GM18499 (cell line): Measurements from ENCODE around the gene COX6B1.
A peak's percentile ranks its signal among the peaks of the same experiment; 100 is the strongest.
"Not testable (repeated sequence)": the region's sequence is repeated elsewhere in the genome, so short reads cannot be mapped to it uniquely, and the experiment has no call there.

ENCODE experiments used
- ATAC-seq: cut with Tn5 transposase; IDR thresholded peaks from one replicate; pipeline ENCODE4 v1.9.1; 2021; ENCODE audit warnings: moderate number of reproducible peaks; ENCODE audit not compliant: insufficient read depth, unreplicated experiment

The COX6B1 gene, protein sequence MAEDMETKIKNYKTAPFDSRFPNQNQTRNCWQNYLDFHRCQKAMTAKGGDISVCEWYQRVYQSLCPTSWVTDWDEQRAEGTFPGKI

DNA sequence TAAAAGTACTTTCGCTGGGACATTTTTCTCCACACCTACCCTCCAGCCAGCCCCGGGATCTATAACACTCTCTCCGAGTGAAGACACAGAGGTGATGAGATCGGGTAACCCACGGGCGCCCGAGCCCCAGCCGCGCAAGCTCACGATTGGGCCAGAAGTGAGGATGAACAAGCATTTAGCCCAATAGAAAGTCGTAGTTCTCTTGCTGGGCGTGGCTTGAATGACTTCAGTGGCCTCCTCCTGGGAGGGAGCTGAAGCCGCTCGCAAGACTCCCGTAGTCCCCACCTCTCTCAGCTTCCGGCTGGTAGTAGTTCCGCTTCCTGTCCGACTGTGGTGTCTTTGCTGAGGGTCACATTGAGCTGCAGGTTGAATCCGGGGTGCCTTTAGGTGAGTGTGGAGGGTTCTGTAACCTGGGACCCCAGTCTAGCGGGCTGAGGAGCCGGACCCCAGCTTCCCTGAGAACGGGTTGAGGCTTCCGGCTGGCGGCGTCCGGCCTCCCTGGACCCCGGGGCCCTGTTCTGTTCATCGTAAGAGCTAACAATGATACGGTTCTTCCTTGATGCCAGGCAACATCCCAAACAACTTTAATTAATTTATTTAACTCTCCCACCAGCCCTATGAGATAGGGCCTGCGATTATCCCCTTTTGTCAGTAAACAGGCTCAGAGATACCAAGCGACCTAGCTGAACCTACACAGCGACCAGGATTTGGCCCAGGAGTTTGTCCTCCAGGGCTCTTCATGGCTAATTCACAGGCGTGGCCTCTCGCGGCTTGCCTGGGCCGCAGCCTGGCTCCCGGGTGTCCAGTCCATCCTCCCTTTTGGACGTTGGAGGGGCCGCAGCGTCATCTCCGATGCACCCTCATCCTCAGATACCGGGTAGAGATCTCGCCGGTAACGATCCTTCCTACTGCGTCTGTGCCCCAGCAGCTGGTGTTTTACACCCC, at the start of gene COX6B1:
Gene COX6B1 (plus strand): TSS at position 307 of the 945 bp plus-strand sequence. CDS start 2,921 bp downstream, outside the sequence.
- peak; percentile 44 for ATAC-seq

DNA sequence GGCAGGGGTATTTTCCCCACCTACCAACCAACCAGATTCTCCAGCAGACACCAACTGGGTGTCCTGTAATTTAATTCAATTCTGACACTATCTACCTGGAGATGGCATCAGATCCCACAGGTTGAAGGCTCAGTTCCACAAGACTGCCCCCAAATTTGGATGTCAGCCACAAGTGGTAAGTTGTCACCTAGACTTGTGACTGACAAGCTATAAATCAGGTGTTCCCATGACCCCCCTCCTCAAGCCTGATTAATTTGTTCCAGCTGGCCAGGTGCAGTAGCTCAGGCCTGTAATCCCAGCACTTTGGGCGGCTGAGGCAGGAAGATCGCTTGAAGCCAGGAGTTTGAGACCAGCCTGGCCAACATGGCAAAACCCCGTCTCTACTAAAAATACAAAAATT, 46.2 kb upstream of the COX6B1 start:
- ATAC-seq = no peak

DNA sequence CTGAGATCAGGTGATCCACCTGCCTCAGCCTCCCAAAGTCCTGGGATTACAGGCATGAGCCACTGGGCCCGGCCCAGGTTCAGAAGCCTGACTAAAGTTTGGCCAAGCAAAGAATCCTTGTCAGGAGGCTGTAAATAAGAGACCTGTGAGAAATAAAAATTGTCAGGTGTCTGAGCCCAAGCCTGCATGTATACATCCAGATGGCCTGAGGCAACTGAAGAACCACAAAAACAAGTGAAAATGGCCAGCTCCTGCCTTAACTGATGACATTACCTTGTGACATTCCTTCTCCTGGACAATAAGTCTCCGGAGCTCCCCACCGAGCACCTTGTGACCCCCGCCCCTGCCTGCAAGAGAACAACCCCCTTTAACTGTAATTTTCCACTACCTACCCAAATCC, 43.7 kb upstream of the COX6B1 start:
- not testable (repeated sequence) for ATAC-seq

DNA sequence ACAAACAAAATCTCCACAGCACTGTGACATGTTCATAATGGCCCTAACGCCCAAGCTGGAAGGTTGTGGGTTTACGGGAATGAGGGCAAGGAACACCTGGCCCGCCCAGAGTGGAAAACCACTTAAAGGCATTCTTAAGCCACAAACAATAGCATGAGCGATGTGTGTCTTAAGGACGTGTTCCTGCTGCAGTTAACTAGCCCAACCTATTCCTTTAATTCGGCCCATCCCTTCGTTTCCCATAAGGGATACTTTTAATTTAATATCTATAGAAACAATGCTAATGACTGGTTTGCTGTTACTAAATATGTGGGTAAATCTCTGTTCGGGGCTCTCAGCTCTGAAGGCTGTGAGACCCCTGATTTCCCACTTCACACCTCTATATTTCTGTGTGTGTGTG, 41.0 kb upstream of the COX6B1 start:
- ATAC-seq = not testable (repeated sequence)

DNA sequence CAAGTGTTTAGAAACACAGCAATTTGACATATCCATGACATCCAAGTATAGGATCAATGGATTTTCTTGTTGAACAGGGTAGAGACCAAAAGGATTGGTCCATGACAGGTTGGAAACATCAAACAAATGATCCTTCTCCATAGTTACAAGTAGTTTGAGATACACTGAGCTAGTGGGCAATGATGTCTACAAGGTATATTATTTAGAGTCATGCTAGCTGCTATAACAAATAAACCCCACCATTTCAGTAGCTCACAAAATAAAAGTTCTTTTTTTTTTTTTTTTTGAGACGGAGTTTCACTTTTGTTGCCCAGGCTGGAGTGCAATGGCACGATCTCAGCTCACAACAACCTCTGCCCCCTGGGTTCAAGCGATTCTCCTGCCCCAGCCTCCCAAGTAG, 40.5 kb upstream of the COX6B1 start:
- ATAC-seq = no peak

DNA sequence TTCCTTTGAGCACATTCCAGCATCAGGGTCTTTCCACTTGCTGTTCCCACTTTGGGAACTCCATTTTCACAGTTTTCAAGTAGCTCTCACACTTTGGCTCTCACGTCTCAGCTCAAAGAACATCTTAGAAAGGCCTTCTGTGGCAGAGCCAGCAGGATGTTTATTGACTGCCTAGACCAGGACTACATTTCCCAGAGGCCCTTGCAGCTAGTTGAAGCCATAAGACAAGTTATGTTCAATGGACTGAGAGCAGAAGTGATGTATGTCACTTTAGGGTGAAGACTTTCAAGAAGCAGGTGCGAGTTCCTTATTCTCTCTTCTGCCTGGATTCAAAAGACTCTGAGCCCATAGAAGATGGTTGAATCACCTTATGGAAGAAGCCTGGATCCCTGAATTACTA, 39.9 kb upstream of the COX6B1 start:
- ATAC-seq = no peak

DNA sequence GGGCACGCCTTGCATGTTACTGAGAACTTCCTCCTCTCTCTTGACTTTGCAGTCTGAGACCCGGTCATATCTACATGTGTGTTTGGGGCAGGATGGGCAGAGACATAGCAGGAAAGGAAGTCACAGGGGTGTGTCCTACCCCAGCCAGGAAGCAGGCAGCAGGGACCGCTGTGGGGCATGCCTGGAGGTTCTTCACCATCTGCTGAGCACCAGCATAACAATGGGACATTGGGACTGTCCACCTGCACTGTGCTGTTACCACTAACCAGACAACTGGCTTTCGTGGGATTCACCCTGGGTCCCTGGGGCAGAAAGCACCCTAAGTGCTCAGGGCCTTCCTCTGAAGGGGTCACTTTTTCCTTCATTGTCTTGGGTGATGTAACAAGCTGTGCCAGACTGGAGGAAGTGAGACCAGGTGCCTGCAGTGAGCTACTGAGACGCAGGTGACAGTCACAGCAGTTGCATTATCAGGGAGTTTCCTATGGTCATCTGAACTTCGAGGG, 38.2 kb upstream of the COX6B1 start:
- no peak for ATAC-seq

DNA sequence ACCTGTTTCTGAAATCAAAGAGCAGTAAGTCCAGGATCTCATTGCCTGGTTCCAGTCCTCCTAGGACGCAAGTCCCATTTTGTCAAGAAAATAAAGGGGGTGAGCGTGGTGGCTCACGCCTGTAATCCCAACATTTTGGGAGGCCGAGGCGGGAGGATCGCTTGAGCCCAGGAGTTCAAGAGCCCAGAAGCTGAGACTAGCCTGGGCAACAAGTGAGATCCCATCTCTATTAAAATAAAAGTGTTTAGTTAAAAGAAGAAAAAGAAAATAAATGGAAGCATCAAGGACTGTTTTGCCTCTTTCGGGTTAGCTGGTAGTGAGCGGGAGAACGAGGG, 35.9 kb upstream of the COX6B1 start:
- ATAC-seq = no peak

DNA sequence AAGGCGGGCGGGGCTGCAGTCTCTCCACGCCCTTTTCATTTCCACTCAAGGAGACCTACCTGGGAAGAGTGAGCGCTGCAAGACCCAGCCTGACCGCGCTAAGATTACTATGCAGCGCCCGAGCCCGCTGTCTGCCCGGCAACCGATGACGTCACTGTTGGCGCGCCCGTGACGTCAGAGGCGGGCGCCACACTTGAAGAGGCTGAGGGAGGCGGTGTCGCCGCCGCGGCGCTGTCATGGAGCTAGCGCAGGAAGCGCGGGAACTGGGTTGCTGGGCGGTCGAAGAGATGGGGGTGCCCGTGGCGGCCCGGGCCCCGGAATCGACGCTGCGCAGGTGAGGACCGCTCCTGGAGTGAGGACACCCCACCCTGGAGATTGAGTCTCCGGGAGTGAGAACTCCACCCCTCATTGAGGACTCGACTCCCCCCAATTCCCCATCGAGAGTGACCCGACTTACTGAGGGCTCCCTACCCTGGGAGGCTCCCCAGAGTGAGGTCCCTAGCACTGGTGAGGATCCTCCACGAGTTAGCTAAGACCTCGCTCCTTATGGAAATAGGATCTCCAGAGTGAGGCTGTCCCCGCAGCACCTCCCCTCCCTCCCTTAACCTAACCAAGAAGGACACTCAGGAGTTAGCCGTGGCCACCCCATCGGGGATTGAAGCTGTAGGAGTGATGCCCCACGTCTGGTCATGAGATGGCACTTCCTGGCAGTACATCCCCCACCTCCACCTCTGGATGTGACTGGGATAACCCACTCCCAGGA, 35.4 kb upstream of the COX6B1 start, which contains the start of gene HAUS5:
Gene HAUS5 (plus strand): TSS at position 177 of the 763 bp plus-strand sequence. CDS start 60 bp downstream, at position 237.
- ATAC-seq = peak; percentile 41

DNA sequence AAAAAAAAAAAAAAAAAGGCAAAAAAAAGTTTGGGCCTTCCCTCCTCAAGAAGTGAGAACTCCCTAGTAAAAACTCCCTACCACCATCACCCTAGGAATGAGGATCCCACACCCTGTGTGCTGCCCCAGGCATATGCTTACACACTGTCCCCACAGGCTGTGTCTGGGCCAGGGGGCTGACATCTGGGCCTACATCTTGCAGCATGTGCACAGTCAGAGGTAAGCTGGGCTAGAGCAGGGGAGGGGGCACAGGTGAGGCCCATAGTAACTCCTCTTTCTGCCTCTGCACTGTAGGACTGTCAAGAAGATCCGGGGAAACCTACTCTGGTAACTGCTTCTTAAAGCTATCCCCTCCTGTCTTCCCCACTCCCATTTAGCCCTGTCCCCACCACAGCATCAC, 34.5 kb upstream of the COX6B1 start:
- ATAC-seq = no peak

DNA sequence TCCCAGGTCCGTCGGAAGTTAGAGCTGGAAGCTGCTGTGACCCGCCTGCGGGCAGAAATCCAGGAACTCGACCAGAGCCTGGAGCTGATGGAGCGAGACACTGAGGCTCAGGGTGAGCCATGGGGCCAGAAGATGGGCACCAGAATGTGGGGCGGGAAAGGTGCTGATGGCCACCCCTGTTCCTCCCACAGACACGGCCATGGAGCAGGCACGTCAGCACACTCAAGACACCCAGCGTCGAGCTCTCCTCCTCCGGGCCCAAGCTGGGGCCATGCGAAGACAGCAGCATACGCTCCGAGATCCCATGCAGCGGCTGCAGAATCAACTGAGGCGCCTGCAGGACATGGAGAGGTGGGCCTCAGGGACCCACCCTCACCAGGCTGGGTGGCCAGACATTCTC, 33.1 kb upstream of the COX6B1 start:
- ATAC-seq = no peak

DNA sequence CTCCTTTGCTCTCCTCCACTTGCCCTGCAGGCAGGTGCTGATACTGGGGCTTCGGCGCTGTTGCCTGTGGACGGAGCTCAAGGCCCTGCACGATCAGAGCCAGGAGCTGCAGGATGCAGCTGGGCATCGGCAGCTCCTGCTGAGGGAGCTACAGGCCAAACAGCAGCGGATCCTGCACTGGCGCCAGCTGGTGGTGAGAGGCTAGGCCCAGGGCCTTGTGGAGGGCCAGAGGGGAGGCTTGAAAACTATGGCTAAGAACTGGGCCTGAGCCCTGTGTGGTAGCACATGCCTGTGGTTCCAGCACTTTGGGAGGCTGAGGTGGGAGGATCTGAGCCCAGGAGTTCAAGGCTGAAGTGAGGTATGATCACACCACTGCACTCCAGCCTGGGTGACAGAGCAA, 29.3 kb upstream of the COX6B1 start:
- no peak for ATAC-seq

DNA sequence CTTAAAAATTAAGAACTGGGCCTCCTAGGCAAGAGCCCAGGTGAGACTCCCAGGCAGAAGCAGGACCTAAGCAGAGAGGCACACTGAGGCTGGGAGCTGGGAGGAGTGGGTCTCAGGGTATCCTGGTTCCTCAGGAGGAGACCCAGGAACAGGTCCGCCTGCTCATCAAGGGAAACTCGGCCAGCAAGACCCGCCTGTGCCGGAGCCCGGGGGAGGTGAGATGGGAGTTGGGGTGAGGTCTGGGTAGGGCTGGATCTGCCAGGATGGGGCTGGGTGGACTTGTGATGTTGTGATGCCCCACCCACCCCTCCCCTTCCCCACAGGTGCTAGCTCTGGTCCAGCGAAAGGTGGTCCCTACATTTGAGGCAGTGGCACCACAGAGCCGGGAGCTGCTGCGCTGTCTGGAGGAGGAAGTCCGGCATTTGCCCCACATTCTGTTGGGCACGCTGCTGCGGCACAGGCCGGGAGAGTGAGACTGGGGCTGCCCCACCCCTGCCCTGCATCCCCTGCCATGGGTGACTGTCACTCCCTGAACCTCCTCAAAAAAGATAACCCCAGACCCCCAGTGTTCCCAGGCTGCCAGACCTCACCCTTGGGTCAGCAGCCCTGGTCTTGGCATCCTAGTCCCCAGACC, 28.7 kb upstream of the COX6B1 start:
- no peak for ATAC-seq

DNA sequence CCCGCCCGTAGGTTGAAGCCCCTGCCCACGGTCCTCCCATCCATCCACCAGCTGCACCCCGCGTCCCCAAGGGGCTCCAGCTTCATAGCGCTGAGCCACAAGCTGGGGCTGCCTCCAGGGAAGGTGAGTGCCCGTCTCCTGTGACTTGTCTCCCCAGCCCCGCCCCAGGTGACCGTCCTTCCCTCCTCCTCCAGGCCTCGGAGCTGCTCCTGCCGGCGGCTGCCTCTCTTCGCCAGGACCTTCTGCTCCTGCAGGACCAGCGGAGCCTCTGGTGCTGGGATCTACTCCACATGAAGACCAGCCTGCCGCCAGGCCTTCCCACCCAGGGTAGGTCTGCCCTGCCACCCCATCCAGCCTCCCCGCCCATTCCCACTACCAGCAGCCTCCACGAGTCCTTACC, 28.1 kb upstream of the COX6B1 start:
- no peak for ATAC-seq

DNA sequence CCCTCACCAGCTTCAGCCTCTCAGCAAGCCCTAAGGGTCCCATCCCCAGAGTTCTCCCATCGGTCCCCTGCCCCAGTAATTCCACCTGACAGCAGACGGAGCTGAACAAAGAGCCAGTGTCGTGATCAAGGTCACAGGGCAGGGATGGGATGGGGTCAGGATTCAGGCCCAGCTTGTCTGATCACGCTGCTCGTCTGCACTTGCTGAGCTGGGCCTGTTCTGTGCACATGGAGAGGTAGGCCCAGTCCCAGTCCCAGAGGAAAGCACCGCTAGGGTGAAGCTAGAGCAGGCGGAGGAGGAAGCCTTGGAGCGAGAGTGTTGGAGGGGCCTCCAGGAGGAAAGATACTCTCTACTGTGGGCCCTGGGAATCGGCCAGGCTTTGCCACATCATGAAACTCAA, 26.4 kb upstream of the COX6B1 start:
- ATAC-seq = no peak

DNA sequence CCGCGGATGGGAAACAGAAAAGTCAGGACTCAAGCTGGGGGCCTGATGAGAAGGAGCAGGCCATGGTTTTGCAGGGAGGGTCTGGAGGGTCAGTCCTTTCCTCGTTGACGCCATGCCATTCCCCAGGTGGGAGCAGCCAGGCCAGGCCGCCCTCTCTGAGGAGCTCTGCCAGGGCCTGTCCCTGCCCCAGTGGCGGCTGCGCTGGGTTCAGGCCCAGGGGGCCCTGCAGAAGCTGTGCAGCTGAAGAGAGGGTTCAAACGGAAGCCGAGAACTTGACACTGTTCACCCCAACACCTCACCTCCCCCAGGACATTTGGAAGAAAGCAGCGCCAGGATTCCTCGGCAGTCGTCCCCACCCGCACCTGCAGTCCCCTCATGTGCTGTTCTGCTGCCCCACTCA, 25.4 kb upstream of the COX6B1 start:
- ATAC-seq = no peak

DNA sequence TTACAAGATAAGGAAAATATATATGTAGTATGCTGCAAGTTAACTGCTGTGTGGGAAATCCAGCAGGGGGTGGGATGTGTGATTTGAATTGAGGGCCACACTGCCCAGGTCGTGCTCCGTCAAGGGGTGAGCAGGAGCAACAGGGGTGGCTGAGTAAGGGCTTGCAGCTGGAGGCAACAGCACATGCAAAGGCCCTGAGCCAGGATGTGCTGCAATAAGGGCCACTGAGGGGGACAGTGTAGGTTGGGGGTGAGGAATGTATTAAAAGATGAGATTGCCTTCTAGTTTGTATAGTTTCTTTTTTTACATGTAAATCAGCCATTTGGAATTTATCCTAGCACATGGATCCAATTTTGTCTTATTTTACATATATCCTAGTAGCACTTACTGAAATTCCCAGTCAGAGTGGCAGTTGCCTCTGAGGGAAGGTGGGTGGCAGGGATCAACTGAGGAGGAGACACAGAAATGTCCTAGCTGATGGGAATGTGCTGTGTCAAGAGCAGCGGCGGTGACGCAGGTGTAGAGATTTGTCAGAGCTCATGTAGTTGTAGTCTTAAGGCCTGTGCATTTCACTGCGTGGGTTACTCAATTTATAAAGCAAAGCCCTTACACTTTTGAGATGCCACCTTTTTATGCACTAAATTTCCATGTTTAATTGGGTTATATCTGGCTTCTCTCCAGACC, 24.7 kb upstream of the COX6B1 start:
- ATAC-seq = no peak

DNA sequence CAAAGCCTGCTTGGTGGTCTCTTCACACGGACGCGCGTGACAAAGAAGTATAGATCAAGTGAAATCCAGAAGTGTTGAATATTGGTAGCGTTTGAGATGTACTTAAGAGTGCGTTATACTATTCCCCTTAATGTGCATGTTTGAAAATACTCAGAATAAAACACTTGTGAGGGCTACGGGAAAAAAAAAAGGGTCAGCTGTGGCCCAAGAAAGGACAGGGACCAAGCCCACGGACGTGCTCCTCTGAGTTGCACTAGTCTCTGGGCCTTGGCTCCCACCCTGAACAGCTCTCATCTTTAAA, 19.9 kb upstream of the COX6B1 start:
- peak; percentile 7 for ATAC-seq

DNA sequence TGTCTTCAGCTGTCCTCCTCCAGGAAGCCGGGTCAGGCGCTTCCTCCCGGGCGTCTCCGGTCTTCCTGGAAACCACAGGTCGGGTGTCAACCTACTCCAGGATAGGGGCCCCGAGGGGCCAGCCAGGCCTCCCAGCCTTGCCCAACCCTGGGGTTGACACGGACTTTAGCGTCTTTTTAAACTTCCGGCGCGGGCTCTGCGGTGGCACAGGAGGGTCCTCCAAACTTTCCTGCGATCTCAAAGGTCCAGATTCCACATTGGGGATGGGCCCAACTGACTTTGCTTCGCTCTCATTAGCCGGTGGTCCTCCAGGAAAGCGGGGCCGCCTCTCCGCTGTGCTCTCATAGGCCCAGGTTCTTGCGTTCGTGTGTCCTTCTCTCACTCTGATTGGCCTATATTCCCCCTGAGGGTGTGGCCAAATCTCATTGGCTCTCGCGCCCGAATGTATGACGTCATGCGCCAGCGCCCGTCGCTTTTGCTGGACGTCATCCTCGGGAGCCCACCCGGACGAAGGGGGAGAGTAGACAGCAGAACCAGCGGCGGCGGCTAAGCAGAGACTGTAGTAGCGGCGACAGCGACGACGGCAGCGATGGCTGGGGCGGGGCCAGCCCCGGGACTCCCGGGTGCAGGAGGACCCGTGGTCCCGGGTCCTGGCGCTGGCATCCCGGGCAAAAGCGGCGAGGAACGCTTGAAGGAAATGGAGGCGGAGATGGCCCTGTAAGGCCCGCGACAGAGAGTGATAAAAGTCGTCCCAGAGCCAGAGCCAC, 19.4 kb upstream of the COX6B1 start, which contains the start of gene RBM42:
Gene RBM42 (plus strand): TSS at position 472 of the 767 bp plus-strand sequence. CDS start 118 bp downstream, at position 590.
- ATAC-seq = peak; percentile 89
